Upper lobe of left lung (tissue), 6 donors: ENCODE measurements around the gene UBE2E2. TPM values are rescaled to one million over a fixed set of nuclear protein-coding genes. Genes with fewer than 3 reads are reported as not detected.

Source experiments
- ATAC-seq, 2 donors: fragments of 200-7000 bp; cut with Tn5 transposase; one replicate each; pipeline ENCODE4 v1.9.1; 2022; ENCODE audit warnings: mild to moderate bottlenecking in 2 of 2, moderate library complexity in 2 of 2; ENCODE audit not compliant: low FRiP score in 2 of 2
- DNase-seq, 2 donors: peaks; one replicate each; pipeline ENCODE4 v3.0.0-alpha.2; 2019 to 2020
- H3K27ac ChIP-seq, 4 donors: fragments of 200-600 bp; sonication (generic); one replicate each; pipeline ENCODE4 v1.5.1; 2016 to 2019
- H3K27me3 ChIP-seq, 4 donors: fragments of 200-600 bp; sonication (generic); one replicate each; pipeline ENCODE4 v1.5.1; 2017 to 2019
- H3K36me3 ChIP-seq, 4 donors: fragments of 200-600 bp; sonication (generic); one replicate each; pipeline ENCODE4 v1.5.1; 2016 to 2019
- H3K4me1 ChIP-seq, 4 donors: fragments of 200-600 bp; sonication (generic); one replicate each; pipeline ENCODE4 v1.5.1; 2018 to 2019
- H3K4me3 ChIP-seq, 4 donors: fragments of 200-600 bp; sonication (generic); one replicate each; pipeline ENCODE4 v1.5.1; 2017 to 2019; ENCODE audit warnings: mild to moderate bottlenecking in 2 of 4, moderate library complexity in 1 of 4
- H3K9me3 ChIP-seq, 4 donors: fragments of 200-600 bp; sonication (generic); one replicate each; pipeline ENCODE4 v1.5.1; 2018 to 2019
- CTCF ChIP-seq, 6 experiments: fragments of 450-650 bp in 4 of 6; fragments of 200-600 bp in 2 of 6; sonication (generic) in 2 of 6; IDR thresholded peaks; one replicate each; pipeline ENCODE4 v1.5.1; 2016 to 2019; ENCODE audit warnings: antibody characterized with exemption in 6 of 6
- EP300 ChIP-seq, 4 donors: sonication (generic); formaldehyde crosslinking; IDR thresholded peaks; one replicate each; pipeline ENCODE4 v1.5.1; 2017; ENCODE audit warnings: antibody characterized with exemption in 4 of 4, control low read depth in 2 of 4
- POLR2A ChIP-seq, 4 donors: fragments of 450-650 bp; IDR thresholded peaks; one replicate each; pipeline ENCODE4 v1.5.1; 2016 to 2017; ENCODE audit warnings: antibody characterized with exemption in 4 of 4, mild to moderate bottlenecking in 2 of 4
- POLR2AphosphoS5 ChIP-seq, 2 donors: sonication (generic); formaldehyde crosslinking; IDR thresholded peaks; one replicate each; pipeline ENCODE4 v1.5.1; 2017; ENCODE audit warnings: antibody characterized with exemption in 2 of 2
- WGBS, 2 donors: methylation state at CpG; one replicate each; pipeline ENCODE4 v1.1.5; 2017 to 2018; 5-methylcytosine and 5-hydroxymethylcytosine counted together
- total RNA-seq, 6 donors: library from RNA; depleted of rRNA in 4 of 6; stranded (reverse); fragments of >200 nt in 4 of 6; gene quantifications; one replicate each; pipeline versions ENCODE4 v1.1.0 to v1.2.1, GENCODE V29; 2016 to 2021
- donor health status: DM: no; HTN: no; CAD: no; lungs with moderate emphysema.
- donor health status: DM: no; HTN: yes; CAD: no; lungs with severe emphysema.

UBE2E2 gene
- total RNA-seq, 6 donors from 2014 or later = 18.3 to 61.5 (median 41.9) TPM

GRCh38 chr3:23481616-23482278 lies 278.6 kb downstream of the UBE2E2 start:
- Histone ChIP-seq H3K4me1 (no peaks in the 10 kb centered on the region), H3K4me3 (no peak overlapping the region), H3K36me3 (no peaks in the 10 kb centered on the region), H3K9me3 (peaks cover 0 to 19% (median 0%) of the 10 kb centered on the region in 4 donors), H3K27me3 (no peaks in the 10 kb centered on the region), H3K27ac (no peak overlapping the region)
- TF ChIP-seq POLR2A (IDR thresholded peaks at IDR 0.05) (no peak), EP300 (IDR thresholded peaks at IDR 0.05) (no peak), CTCF (IDR thresholded peaks at IDR 0.05) (no peak), POLR2AphosphoS5 (IDR thresholded peaks at IDR 0.05) (no peak)
- DNase-seq = no peak
- ATAC-seq = no peak
- 47 to 61% methylated on average over 3 of the region's 3 CpGs for WGBS, 2 donors

GRCh38 chr3:23484386-23484785 lies 281.3 kb downstream of the UBE2E2 start:
- peaks cover 0 to 3% (median 0%) of the 10 kb centered on the region in 4 donors for H3K4me1 ChIP-seq
- TF ChIP-seq POLR2AphosphoS5 (IDR thresholded peaks at IDR 0.05) (no peak), EP300 (IDR thresholded peaks at IDR 0.05) (no peak), CTCF (IDR thresholded peaks at IDR 0.05) (no peak), POLR2A (IDR thresholded peaks at IDR 0.05) (no peak)
- H3K27ac ChIP-seq = no peak overlapping the region
- no peaks in the 10 kb centered on the region for H3K27me3 ChIP-seq
- no peak overlapping the region for H3K4me3 ChIP-seq
- DNase-seq = no peak
- 81 to 97% methylated on average over 4 of the region's 4 CpGs for WGBS, 2 donors
- ATAC-seq = no peak
- H3K9me3 ChIP-seq = peaks cover 0 to 17% (median 0%) of the 10 kb centered on the region in 4 donors
- no peaks in the 10 kb centered on the region for H3K36me3 ChIP-seq

GRCh38 chr3:23485922-23486321 lies 282.8 kb downstream of the UBE2E2 start:
- Histone ChIP-seq H3K9me3 (peaks cover 0 to 10% (median 0%) of the 10 kb centered on the region in 4 donors), H3K4me3 (no peak overlapping the region), H3K27me3 (no peaks in the 10 kb centered on the region), H3K36me3 (no peaks in the 10 kb centered on the region), H3K4me1 (peaks cover 0 to 3% (median 0%) of the 10 kb centered on the region in 4 donors), H3K27ac (no peak overlapping the region)
- TF ChIP-seq POLR2AphosphoS5 (IDR thresholded peaks at IDR 0.05) = no peak
- TF ChIP-seq EP300 (IDR thresholded peaks at IDR 0.05) = no peak
- TF ChIP-seq POLR2A (IDR thresholded peaks at IDR 0.05) = no peak
- TF ChIP-seq CTCF (IDR thresholded peaks at IDR 0.05) = no peak
- ATAC-seq (peak in 1 of 2 donors; percentile 16), DNase-seq (no peak)
- WGBS, 2 donors = 91 to 95% methylated on average over 6 of the region's 6 CpGs

- peaks cover 0 to 10% (median 0%) of the 10 kb centered on the region in 4 donors for H3K9me3 ChIP-seq
- peak in 1 of 2 donors; percentile 54 for DNase-seq
- no peak overlapping the region for H3K4me3 ChIP-seq
- no peak for ATAC-seq
- TF ChIP-seq POLR2AphosphoS5 (IDR thresholded peaks at IDR 0.05) (no peak), CTCF (IDR thresholded peaks at IDR 0.05) (no peak), EP300 (IDR thresholded peaks at IDR 0.05) (no peak)
- 84 to 96% methylated on average over 7 of the region's 9 CpGs for WGBS, 2 donors
- H3K27ac ChIP-seq = no peak overlapping the region
- H3K36me3 ChIP-seq = no peaks in the 10 kb centered on the region
- peaks cover 0 to 3% (median 0%) of the 10 kb centered on the region in 4 donors for H3K4me1 ChIP-seq
- no peaks in the 10 kb centered on the region for H3K27me3 ChIP-seq
These were observed 283.9 kb downstream of the UBE2E2 start for GRCh38 chr3:23487015-23487414.

GRCh38 chr3:23488618-23489017 lies 285.5 kb downstream of the UBE2E2 start:
- TF ChIP-seq CTCF (IDR thresholded peaks at IDR 0.05) = no peak
- no peak for TF ChIP-seq POLR2AphosphoS5 (IDR thresholded peaks at IDR 0.05)
- Histone ChIP-seq H3K27ac (no peak overlapping the region), H3K9me3 (peaks cover 0 to 10% (median 0%) of the 10 kb centered on the region in 4 donors), H3K36me3 (no peaks in the 10 kb centered on the region), H3K27me3 (no peaks in the 10 kb centered on the region), H3K4me1 (peaks cover 0 to 3% (median 0%) of the 10 kb centered on the region in 4 donors), H3K4me3 (no peak overlapping the region)
- ATAC-seq (no peak), DNase-seq (no peak)
- 62 to 64% methylated on average over 3 of the region's 3 CpGs for WGBS, 2 donors
